ENCODE data around the gene ADAP1.

ADAP1 gene

GRCh38 chr7:988426-988911 lies 34.0 kb upstream of the ADAP1 start:
- DNase-seq, result no peak

- DNase-seq, result no peak
These were observed 33.4 kb upstream of the ADAP1 start for GRCh38 chr7:987909-988308.

GRCh38 chr7:986766-987751 lies 32.6 kb upstream of the ADAP1 start:
- no peak for DNase-seq

GRCh38 chr7:985915-986741 lies 31.6 kb upstream of the ADAP1 start:
- DNase-seq, result no peak

- no peak for DNase-seq
These were observed 30.6 kb upstream of the ADAP1 start for GRCh38 chr7:985127-985416.

GRCh38 chr7:984361-985126 lies 30.1 kb upstream of the ADAP1 start:
- DNase-seq, result no peak

- no peak for DNase-seq
These were observed 29.2 kb upstream of the ADAP1 start for GRCh38 chr7:983616-984071.

- no peak for DNase-seq
These were observed 28.6 kb upstream of the ADAP1 start, which contains the start of gene CYP2W1 for GRCh38 chr7:983004-983615. TSS of gene CYP2W1 (plus strand) at chr7:983181. CDS start at chr7:983212, 31 bp downstream.

GRCh38 chr7:982511-983003 lies 28.1 kb upstream of the ADAP1 start:
- DNase-seq, result no peak

GRCh38 chr7:981793-982510 lies 27.5 kb upstream of the ADAP1 start:
- peak; percentile 42 to 83 for DNase-seq

- DNase-seq, result peak in 1 of 2 experiments; percentile 31
These were observed 25.5 kb upstream of the ADAP1 start for GRCh38 chr7:979886-980571.

- DNase-seq, result no peak
These were observed 24.7 kb upstream of the ADAP1 start for GRCh38 chr7:979151-979550.

- no peak for DNase-seq
These were observed 24.1 kb upstream of the ADAP1 start for GRCh38 chr7:978416-979091.

- DNase-seq, result no peak
These were observed 23.5 kb upstream of the ADAP1 start for GRCh38 chr7:978049-978346.

GRCh38 chr7:977326-978048 lies 23.0 kb upstream of the ADAP1 start:
- peak; percentile 88 to 92 for DNase-seq

GRCh38 chr7:976901-977325 lies 22.4 kb upstream of the ADAP1 start:
- DNase-seq, result no peak

GRCh38 chr7:975702-976473 lies 21.4 kb upstream of the ADAP1 start:
- DNase-seq, result no peak

GRCh38 chr7:974820-975681 lies 20.6 kb upstream of the ADAP1 start, which contains the start of gene COX19:
TSS of gene COX19 (minus strand) at chr7:975549. CDS start at chr7:975509, 40 bp downstream.
- peak; percentile 42 to 93 for DNase-seq

Data from NCI-H526 (cell line).